ENCODE measurements around the gene OR10J5.

- TF ChIP-seq MEF2A (IDR thresholded peaks at IDR 0.05; ENCODE audit: borderline replicate concordance, low read depth) (no peak), JUND (IDR thresholded peaks at IDR 0.05) (no peak), SMC3 (IDR thresholded peaks at IDR 0.05; ENCODE audit: low read depth, low read length) (no peak), CTCF (IDR thresholded peaks at IDR 0.05) (no peak), REST (IDR thresholded peaks at IDR 0.05; ENCODE audit: low read depth, low read length) (no peak), EZH2phosphoT487 (IDR thresholded peaks at IDR 0.05; ENCODE audit: borderline replicate concordance, low read depth) (no peak), FOXM1 (IDR thresholded peaks at IDR 0.05; ENCODE audit: low read depth) (no peak), RCOR1 (IDR thresholded peaks at IDR 0.05; ENCODE audit: low read length) (no peak), TCF12 (IDR thresholded peaks at IDR 0.05) (no peak)
These were observed 45.6 kb upstream of the OR10J5 start for GRCh38 chr1:159581422-159581821.
